DOHH2 (cell line): ENCODE data around the gene TSC22D3.

Experiments used
- H3F3A ChIP-seq: fragments of 200-600 bp; sonication (generic), shearing (Covaris generic); 2 replicates; pipeline ENCODE4 v1.6.0; 2016; ENCODE audit warnings: antibody characterized with exemption, mild to moderate bottlenecking; ENCODE audit not compliant: control insufficient read depth, insufficient read depth
- H3K27ac ChIP-seq: fragments of 200-600 bp; sonication (generic); 2 replicates; pipeline ENCODE4 v1.5.1; 2014; ENCODE audit warnings: low read depth, mild to moderate bottlenecking, low read length, moderate library complexity
- H3K27me3 ChIP-seq: fragments of 200-600 bp; sonication (generic); 2 replicates; pipeline ENCODE4 v1.6.1; 2014; ENCODE audit warnings: mild to moderate bottlenecking, low read length, mixed read lengths; ENCODE audit not compliant: control insufficient read depth
- H3K36me3 ChIP-seq: fragments of 200-600 bp; sonication (generic); 2 replicates; pipeline ENCODE4 v1.6.1; 2014; ENCODE audit warnings: mild to moderate bottlenecking, low read length, moderate library complexity, mixed read lengths; ENCODE audit not compliant: control insufficient read depth
- H3K4me1 ChIP-seq: fragments of 200-600 bp; sonication (generic); 2 replicates; pipeline ENCODE4 v1.6.1; 2014; ENCODE audit warnings: mild to moderate bottlenecking, low read length, mixed read lengths; ENCODE audit not compliant: control insufficient read depth
- H3K4me2 ChIP-seq: fragments of 200-600 bp; sonication (generic); 2 replicates; pipeline ENCODE4 v1.6.0; 2014; ENCODE audit warnings: mild to moderate bottlenecking, low read length, moderate library complexity
- H3K4me3 ChIP-seq: fragments of 200-600 bp; sonication (generic); 2 replicates; pipeline ENCODE4 v1.5.1; 2014; ENCODE audit warnings: mild to moderate bottlenecking, low read length, mixed read lengths
- H3K79me2 ChIP-seq: fragments of 200-600 bp; sonication (generic); 2 replicates; pipeline ENCODE4 v1.6.1; 2014; ENCODE audit warnings: mild to moderate bottlenecking, low read length, mixed read lengths; ENCODE audit not compliant: control insufficient read depth
- H3K9me2 ChIP-seq: fragments of 200-600 bp; sonication (generic); replicated peaks from 2 replicates; pipeline ENCODE4 v1.6.1; 2014; ENCODE audit warnings: mild to moderate bottlenecking, low read length, mixed read lengths; ENCODE audit not compliant: control insufficient read depth
- H3K9me3 ChIP-seq: fragments of 200-600 bp; sonication (generic); 2 replicates; pipeline ENCODE4 v1.6.1; 2014; ENCODE audit warnings: antibody characterized with exemption, low read length, mixed read lengths; ENCODE audit not compliant: control insufficient read depth, insufficient read depth
- H4K20me1 ChIP-seq: fragments of 200-600 bp; sonication (generic); 2 replicates; pipeline ENCODE4 v1.6.0; 2014; ENCODE audit warnings: low read depth, mild to moderate bottlenecking, antibody characterized with exemption, low read length, moderate library complexity; ENCODE audit not compliant: control insufficient read depth, insufficient read depth
- CTCF ChIP-seq: fragments of 200-600 bp; sonication (generic); IDR thresholded peaks from one replicate; pipeline ENCODE4 v1.5.1; 2014; ENCODE audit warnings: antibody characterized with exemption, mild to moderate bottlenecking, low read depth, low read length; ENCODE audit not compliant: poor library complexity, severe bottlenecking
- EZH2phosphoT487 ChIP-seq: fragments of 200-600 bp; sonication (generic); IDR thresholded peaks from 2 replicates; pipeline ENCODE4 v1.6.1; 2017; ENCODE audit warnings: borderline replicate concordance, mild to moderate bottlenecking, antibody characterized with exemption, low read length, moderate library complexity, mixed read lengths

Gene TSC22D3

GRCh38 chrX:107699616-107700015, 76.0 kb downstream of the TSC22D3 start:
- Histone ChIP-seq H4K20me1 (no peaks in the 10 kb centered on the region), H3K9me3 (no peaks in the 10 kb centered on the region), H3K36me3 (no peaks in the 10 kb centered on the region), H3K27ac (peak overlapping the region; percentile 90; the same call in 1 of the 2 replicates), H3K27me3 (no peaks in the 10 kb centered on the region), H3K4me3 (0 out of 2 replicates have a peak overlapping the region, but pooled peaks have one; percentile 20), H3K4me1 (peaks cover 35% of the 10 kb centered on the region), H3F3A (peaks cover 10% of the 10 kb centered on the region), H3K4me2 (peak overlapping the region; percentile 72), H3K9me2 (no peaks in the 10 kb centered on the region), H3K79me2 (no peaks in the 10 kb centered on the region)
- TF ChIP-seq EZH2phosphoT487 (no peak), CTCF (no peak)

- H3K36me3 ChIP-seq: no peaks in the 10 kb centered on the region
- no peaks in the 10 kb centered on the region for H4K20me1 ChIP-seq
- no peaks in the 10 kb centered on the region for H3K9me3 ChIP-seq
- no peak overlapping the region for H3K4me3 ChIP-seq
- no peaks in the 10 kb centered on the region for H3K27me3 ChIP-seq
- H3K4me1 ChIP-seq: peaks cover 22% of the 10 kb centered on the region
- H3K9me2 ChIP-seq: no peaks in the 10 kb centered on the region
- H3K79me2 ChIP-seq: no peaks in the 10 kb centered on the region
- peaks cover 7% of the 10 kb centered on the region; the same call in 1 of the 2 replicates for H3F3A ChIP-seq
- TF ChIP-seq CTCF (no peak), EZH2phosphoT487 (no peak)
- H3K27ac ChIP-seq: no peak overlapping the region
- H3K4me2 ChIP-seq: no peak overlapping the region
These were observed 84.6 kb downstream of the TSC22D3 start for GRCh38 chrX:107691024-107691448.

GRCh38 chrX:107687445-107687844, 88.1 kb downstream of the TSC22D3 start:
- Histone ChIP-seq H3K27me3 (no peaks in the 10 kb centered on the region), H3F3A (peaks cover 8% of the 10 kb centered on the region; the same call in 1 of the 2 replicates)
- TF ChIP-seq EZH2phosphoT487: no peak

GRCh38 chrX:107686792-107687191, 88.8 kb downstream of the TSC22D3 start:
- Histone ChIP-seq H3K27me3 (no peaks in the 10 kb centered on the region), H3K36me3 (no peaks in the 10 kb centered on the region), H3K9me2 (no peaks in the 10 kb centered on the region), H3K79me2 (no peaks in the 10 kb centered on the region), H3K9me3 (no peaks in the 10 kb centered on the region), H3K4me2 (peak overlapping the region; percentile 62), H3F3A (peaks cover 8% of the 10 kb centered on the region; the same call in 1 of the 2 replicates), H4K20me1 (no peaks in the 10 kb centered on the region), H3K4me3 (peak overlapping the region; percentile 44; the same call in 1 of the 2 replicates), H3K27ac (peak overlapping the region; percentile 78), H3K4me1 (peaks cover 50% of the 10 kb centered on the region)
- TF ChIP-seq CTCF: no peak
- TF ChIP-seq EZH2phosphoT487: no peak

More at GRCh38 chrX:107687445-107687844, 88.1 kb downstream of the TSC22D3 start:
- Histone ChIP-seq H3K4me2 (peak overlapping the region; percentile 62), H3K36me3 (no peaks in the 10 kb centered on the region), H4K20me1 (no peaks in the 10 kb centered on the region), H3K9me2 (no peaks in the 10 kb centered on the region), H3K9me3 (no peaks in the 10 kb centered on the region), H3K27ac (peak overlapping the region; percentile 78; the same call in 1 of the 2 replicates), H3K4me1 (peaks cover 50% of the 10 kb centered on the region), H3K4me3 (no peak overlapping the region), H3K79me2 (no peaks in the 10 kb centered on the region)
